SK-N-SH (cell line): Measurements from ENCODE around the gene SEMA3C.

Experiments
- CTCF ChIP-seq: fragments of 200-600 bp; sonication (generic); IDR thresholded peaks from 2 replicates; pipeline ENCODE4 v1.6.1; 2017; ENCODE audit warnings: antibody characterized with exemption, mild to moderate bottlenecking, moderate library complexity
- FOXJ3 ChIP-seq: sonication (generic); formaldehyde crosslinking; IDR thresholded peaks from 2 replicates; pipeline ENCODE4 v1.5.1; 2020; ENCODE audit warnings: mild to moderate bottlenecking, missing genetic modification reagents
- GATA2 ChIP-seq: sonication (generic); formaldehyde crosslinking; IDR thresholded peaks from 2 replicates; pipeline ENCODE4 v1.5.0; 2020; ENCODE audit warnings: mild to moderate bottlenecking, missing genetic modification reagents
- POLR2AphosphoS5 ChIP-seq: IDR thresholded peaks from 2 replicates; pipeline ENCODE4 v1.6.1; 2012; ENCODE audit warnings: low read depth, low read length
- RCOR1 ChIP-seq: fragments of 150-350 bp; IDR thresholded peaks from 2 replicates; pipeline ENCODE4 v1.6.1; 2017; ENCODE audit warnings: antibody characterized with exemption, low read length
- TEAD4 ChIP-seq: IDR thresholded peaks from 2 replicates; pipeline ENCODE4 v1.4.0; 2012; ENCODE audit warnings: mild to moderate bottlenecking, borderline replicate concordance; ENCODE audit not compliant: insufficient read depth
- USF2 ChIP-seq: fragments of 150-350 bp; IDR thresholded peaks from 2 replicates; pipeline ENCODE4 v1.6.1; 2017; ENCODE audit warnings: antibody characterized with exemption, low read length, low read depth, borderline replicate concordance
- TF ChIP-seq, protein P1 (sequence below): IDR thresholded peaks from 2 replicates; pipeline ENCODE4 v1.4.0; 2012; ENCODE audit warnings: low read depth, borderline replicate concordance

GRCh38 chr7:80868566-80868965 lies 50.3 kb downstream of the SEMA3C start:
- no peak for TF ChIP-seq CTCF
- TF ChIP-seq GATA2: no peak
- TF ChIP-seq POLR2AphosphoS5: no peak
- no peak for TF ChIP-seq USF2
- TF ChIP-seq TEAD4: no peak
- no peak for TF ChIP-seq FOXJ3 (CRISPR knock-in tag)
- no peak for TF ChIP-seq RCOR1
- TF ChIP-seq, protein P1, sequence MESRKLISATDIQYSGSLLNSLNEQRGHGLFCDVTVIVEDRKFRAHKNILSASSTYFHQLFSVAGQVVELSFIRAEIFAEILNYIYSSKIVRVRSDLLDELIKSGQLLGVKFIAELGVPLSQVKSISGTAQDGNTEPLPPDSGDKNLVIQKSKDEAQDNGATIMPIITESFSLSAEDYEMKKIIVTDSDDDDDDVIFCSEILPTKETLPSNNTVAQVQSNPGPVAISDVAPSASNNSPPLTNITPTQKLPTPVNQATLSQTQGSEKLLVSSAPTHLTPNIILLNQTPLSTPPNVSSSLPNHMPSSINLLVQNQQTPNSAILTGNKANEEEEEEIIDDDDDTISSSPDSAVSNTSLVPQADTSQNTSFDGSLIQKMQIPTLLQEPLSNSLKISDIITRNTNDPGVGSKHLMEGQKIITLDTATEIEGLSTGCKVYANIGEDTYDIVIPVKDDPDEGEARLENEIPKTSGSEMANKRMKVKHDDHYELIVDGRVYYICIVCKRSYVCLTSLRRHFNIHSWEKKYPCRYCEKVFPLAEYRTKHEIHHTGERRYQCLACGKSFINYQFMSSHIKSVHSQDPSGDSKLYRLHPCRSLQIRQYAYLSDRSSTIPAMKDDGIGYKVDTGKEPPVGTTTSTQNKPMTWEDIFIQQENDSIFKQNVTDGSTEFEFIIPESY: no peak
